ENCODE measurements around the gene SLC16A11. TPM values are rescaled to one million over a fixed set of nuclear protein-coding genes. Genes with fewer than 3 reads are reported as not detected.

Gene SLC16A11
- total RNA-seq, 1 experiment from 2014 or later = not detected

DNA sequence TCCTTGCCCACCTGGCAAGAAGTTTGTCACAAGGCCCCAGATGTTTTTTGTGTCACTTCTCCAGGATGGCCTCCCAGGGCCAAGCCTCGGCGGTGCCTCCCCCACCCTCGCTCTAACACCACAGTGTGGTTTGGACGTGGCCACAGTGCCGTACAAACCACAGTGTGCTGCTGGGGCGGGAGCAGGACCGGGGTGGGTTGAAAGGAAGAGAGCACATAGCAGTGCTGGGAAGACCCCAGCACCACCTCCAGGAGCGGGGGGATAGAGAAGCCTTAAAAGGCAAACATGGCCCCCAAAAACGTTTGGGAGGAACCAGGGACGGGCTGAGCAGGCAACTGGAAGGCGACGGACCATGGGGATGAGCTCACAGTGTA is 26.1 kb downstream of the SLC16A11 start:
- H3K27me3 ChIP-seq (ENCODE audit: insufficient read depth, low read depth) = no peaks in the 10 kb centered on the region
- no peak overlapping the region for H2AFZ ChIP-seq
- H4K20me1 ChIP-seq (ENCODE audit: insufficient read depth) = no peaks in the 10 kb centered on the region
- intact Hi-C loops (cut with micrococcal nuclease; ENCODE audit: unreplicated experiment) = no loop called here
- no TSS peak for BruUV-seq (replicated peaks)
- POLR2A ChIA-PET (ENCODE audit: unreplicated experiment) = no interaction called here
- TF ChIP-seq EZH2 (IDR thresholded peaks at IDR 0.05; ENCODE audit: low read depth) = no peak
- TF ChIP-seq CTCF (conservative IDR thresholded peaks at IDR 0.05) = no peak
- H3K79me2 ChIP-seq (ENCODE audit: low read depth) = peaks cover 14% of the 10 kb centered on the region
- H3K27ac ChIP-seq = no peak overlapping the region
- H3K36me3 ChIP-seq (ENCODE audit: low read depth) = no peaks in the 10 kb centered on the region
- H3K4me3 ChIP-seq = no peak overlapping the region
- no peaks in the 10 kb centered on the region for H3K9me3 ChIP-seq (ENCODE audit: insufficient read depth, low read depth)
- peaks cover 10% of the 10 kb centered on the region; the same call in 1 of the 2 replicates for H3K4me1 ChIP-seq (replicated peaks; ENCODE audit: insufficient read depth)
- peaks cover 46% of the 10 kb centered on the region for H3F3A ChIP-seq (ENCODE audit: insufficient read depth, low read depth)
- no peaks in the 10 kb centered on the region for H3K9me2 ChIP-seq (ENCODE audit: insufficient read depth)
- CTCF ChIA-PET = no interaction called here
- H3K4me2 ChIP-seq = no peak overlapping the region
- DNase-seq = no peak

GRCh38 chr17:7016886-7017826 is 26.7 kb downstream of the SLC16A11 start:
- Histone ChIP-seq H3K27me3 (ENCODE audit: insufficient read depth, low read depth) (no peaks in the 10 kb centered on the region), H3K4me1 (replicated peaks; ENCODE audit: insufficient read depth) (peaks cover 10% of the 10 kb centered on the region; the same call in 1 of the 2 replicates), H4K20me1 (ENCODE audit: insufficient read depth) (no peaks in the 10 kb centered on the region), H3K4me3 (no peak overlapping the region), H3K36me3 (ENCODE audit: low read depth) (no peaks in the 10 kb centered on the region), H2AFZ (no peak overlapping the region), H3F3A (ENCODE audit: insufficient read depth, low read depth) (peaks cover 48% of the 10 kb centered on the region), H3K27ac (no peak overlapping the region), H3K79me2 (ENCODE audit: low read depth) (peaks cover 19% of the 10 kb centered on the region), H3K4me2 (no peak overlapping the region), H3K9me3 (ENCODE audit: insufficient read depth, low read depth) (no peaks in the 10 kb centered on the region), H3K9me2 (ENCODE audit: insufficient read depth) (no peaks in the 10 kb centered on the region)
- ChIA-PET CTCF (no interaction called here), POLR2A (ENCODE audit: unreplicated experiment) (no interaction called here)
- intact Hi-C loops (cut with micrococcal nuclease; ENCODE audit: unreplicated experiment) = no loop called here
- no peak for DNase-seq
- BruUV-seq (replicated peaks) = no TSS peak
- no peak for TF ChIP-seq EZH2 (IDR thresholded peaks at IDR 0.05; ENCODE audit: low read depth)
- no peak for TF ChIP-seq CTCF (conservative IDR thresholded peaks at IDR 0.05)

- no TSS peak for BruUV-seq (replicated peaks)
- no peaks in the 10 kb centered on the region for H3K9me3 ChIP-seq (ENCODE audit: insufficient read depth, low read depth)
- H3K4me1 ChIP-seq (replicated peaks; ENCODE audit: insufficient read depth) = peaks cover 8% of the 10 kb centered on the region; the same call in 1 of the 2 replicates
- TF ChIP-seq CTCF (conservative IDR thresholded peaks at IDR 0.05) = no peak
- no peak for TF ChIP-seq EZH2 (IDR thresholded peaks at IDR 0.05; ENCODE audit: low read depth)
- H3K9me2 ChIP-seq (ENCODE audit: insufficient read depth) = no peaks in the 10 kb centered on the region
- peaks cover 27% of the 10 kb centered on the region for H3K79me2 ChIP-seq (ENCODE audit: low read depth)
- peaks cover 48% of the 10 kb centered on the region for H3F3A ChIP-seq (ENCODE audit: insufficient read depth, low read depth)
- H3K27ac ChIP-seq = no peak overlapping the region
- H3K36me3 ChIP-seq (ENCODE audit: low read depth) = no peaks in the 10 kb centered on the region
- no peaks in the 10 kb centered on the region for H3K27me3 ChIP-seq (ENCODE audit: insufficient read depth, low read depth)
- POLR2A ChIA-PET (ENCODE audit: unreplicated experiment) = no interaction called here
- no peak overlapping the region for H3K4me2 ChIP-seq
- no peaks in the 10 kb centered on the region for H4K20me1 ChIP-seq (ENCODE audit: insufficient read depth)
- CTCF ChIA-PET = no interaction called here
- H2AFZ ChIP-seq = no peak overlapping the region
- intact Hi-C loops (cut with micrococcal nuclease; ENCODE audit: unreplicated experiment) = no loop called here
- no peak for DNase-seq
- H3K4me3 ChIP-seq = no peak overlapping the region
These were observed 27.5 kb downstream of the SLC16A11 start for GRCh38 chr17:7016418-7016817.

Measured in PC-9 (cell line).